Loucy (cell line): Measurements from ENCODE around the gene TPRX1.

ENCODE experiments used
- H2AFZ ChIP-seq: fragments of 200-600 bp; sonication (generic); 2 replicates; pipeline ENCODE4 v1.6.0; 2016; ENCODE audit warnings: antibody characterized with exemption, mild to moderate bottlenecking, low read length, moderate library complexity
- H3F3A ChIP-seq: fragments of 200-600 bp; 2 replicates; pipeline ENCODE4 v1.6.0; 2016; ENCODE audit warnings: antibody characterized with exemption, low read depth, mild to moderate bottlenecking
- H3K27me3 ChIP-seq: fragments of 200-600 bp; sonication (generic); 2 replicates; pipeline ENCODE4 v1.6.1; 2014; ENCODE audit warnings: low read length, mild to moderate bottlenecking; ENCODE audit not compliant: insufficient read depth, poor library complexity, severe bottlenecking
- H3K36me3 ChIP-seq: fragments of 200-600 bp; sonication (generic); 2 replicates; pipeline ENCODE4 v1.6.1; 2016; ENCODE audit warnings: low read length; ENCODE audit not compliant: insufficient read depth
- H3K4me1 ChIP-seq: fragments of 200-600 bp; sonication (generic); 2 replicates; pipeline ENCODE4 v1.5.1; 2014; ENCODE audit warnings: low read length, mild to moderate bottlenecking; ENCODE audit not compliant: insufficient read depth, poor library complexity, severe bottlenecking
- H3K4me2 ChIP-seq: fragments of 200-600 bp; sonication (generic); 2 replicates; pipeline ENCODE4 v1.6.0; 2014; ENCODE audit warnings: antibody characterized with exemption, low read length, low read depth, mild to moderate bottlenecking; ENCODE audit not compliant: poor library complexity, severe bottlenecking
- H3K4me3 ChIP-seq: fragments of 200-600 bp; sonication (generic); 2 replicates; pipeline ENCODE4 v1.5.1; 2014; ENCODE audit warnings: low read length, mild to moderate bottlenecking, mixed read lengths; ENCODE audit not compliant: poor library complexity, severe bottlenecking
- H3K79me2 ChIP-seq: fragments of 200-600 bp; sonication (generic); 2 replicates; pipeline ENCODE4 v1.6.1; 2014; ENCODE audit warnings: low read length; ENCODE audit not compliant: insufficient read depth
- H3K9ac ChIP-seq: fragments of 200-600 bp; sonication (generic); 2 replicates; pipeline ENCODE4 v1.6.0; 2014; ENCODE audit warnings: mild to moderate bottlenecking, low read depth, low read length, moderate library complexity; ENCODE audit not compliant: poor library complexity, severe bottlenecking
- H3K9me2 ChIP-seq: fragments of 200-600 bp; sonication (generic); replicated peaks from 2 replicates; pipeline ENCODE4 v1.6.1; 2016; ENCODE audit warnings: low read depth, low read length, mixed read lengths
- H3K9me3 ChIP-seq: fragments of 200-600 bp; sonication (generic); 2 replicates; pipeline ENCODE4 v1.6.1; 2014; ENCODE audit warnings: mild to moderate bottlenecking, antibody characterized with exemption, low read length, low read depth; ENCODE audit not compliant: insufficient read depth
- H4K20me1 ChIP-seq: fragments of 200-600 bp; sonication (generic); 2 replicates; pipeline ENCODE4 v1.6.0; 2014; ENCODE audit warnings: antibody characterized with exemption, low read length, mild to moderate bottlenecking; ENCODE audit not compliant: insufficient read depth, poor library complexity, severe bottlenecking
- EZH2phosphoT487 ChIP-seq: fragments of 200-600 bp; IDR thresholded peaks from 2 replicates; pipeline ENCODE4 v1.6.1; 2018; ENCODE audit warnings: antibody characterized with exemption, mild to moderate bottlenecking, moderate library complexity, borderline replicate concordance
- TF ChIP-seq, protein P1 (sequence below): fragments of 200-600 bp; sonication (generic); conservative IDR thresholded peaks from 2 replicates; pipeline ENCODE4 v1.5.1; 2014; ENCODE audit warnings: mild to moderate bottlenecking, antibody characterized with exemption, low read length

Gene TPRX1

DNA sequence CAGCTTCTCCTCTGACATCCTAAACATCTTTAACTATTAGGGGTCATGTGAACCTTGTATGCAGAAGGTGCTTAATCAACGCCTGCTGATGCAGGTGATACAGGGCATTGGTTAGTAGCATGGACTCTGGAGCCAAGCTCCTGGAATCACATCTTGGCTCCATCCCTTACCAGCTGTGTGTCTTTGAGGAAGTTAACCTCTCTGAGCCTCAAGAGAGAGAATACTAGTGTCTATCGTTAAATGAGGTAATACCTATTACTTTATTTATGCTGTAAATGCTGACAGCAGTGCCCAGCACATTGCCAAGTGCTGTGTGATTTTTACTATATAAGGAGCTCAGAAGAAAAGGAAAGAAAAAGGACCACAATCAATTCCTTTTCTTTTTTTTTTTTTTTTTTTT, 37.0 kb downstream of the TPRX1 start:
- Histone ChIP-seq H3K9me2 (no peaks in the 10 kb centered on the region), H3K36me3 (no peaks in the 10 kb centered on the region), H3K79me2 (no peaks in the 10 kb centered on the region), H3K4me3 (no peak overlapping the region), H3F3A (no peaks in the 10 kb centered on the region), H3K4me2 (no peak overlapping the region), H3K9ac (no peak overlapping the region), H3K9me3 (no peaks in the 10 kb centered on the region), H4K20me1 (no peaks in the 10 kb centered on the region), H2AFZ (no peak overlapping the region), H3K4me1 (peaks cover 3% of the 10 kb centered on the region), H3K27me3 (no peaks in the 10 kb centered on the region)
- TF ChIP-seq, protein P1, sequence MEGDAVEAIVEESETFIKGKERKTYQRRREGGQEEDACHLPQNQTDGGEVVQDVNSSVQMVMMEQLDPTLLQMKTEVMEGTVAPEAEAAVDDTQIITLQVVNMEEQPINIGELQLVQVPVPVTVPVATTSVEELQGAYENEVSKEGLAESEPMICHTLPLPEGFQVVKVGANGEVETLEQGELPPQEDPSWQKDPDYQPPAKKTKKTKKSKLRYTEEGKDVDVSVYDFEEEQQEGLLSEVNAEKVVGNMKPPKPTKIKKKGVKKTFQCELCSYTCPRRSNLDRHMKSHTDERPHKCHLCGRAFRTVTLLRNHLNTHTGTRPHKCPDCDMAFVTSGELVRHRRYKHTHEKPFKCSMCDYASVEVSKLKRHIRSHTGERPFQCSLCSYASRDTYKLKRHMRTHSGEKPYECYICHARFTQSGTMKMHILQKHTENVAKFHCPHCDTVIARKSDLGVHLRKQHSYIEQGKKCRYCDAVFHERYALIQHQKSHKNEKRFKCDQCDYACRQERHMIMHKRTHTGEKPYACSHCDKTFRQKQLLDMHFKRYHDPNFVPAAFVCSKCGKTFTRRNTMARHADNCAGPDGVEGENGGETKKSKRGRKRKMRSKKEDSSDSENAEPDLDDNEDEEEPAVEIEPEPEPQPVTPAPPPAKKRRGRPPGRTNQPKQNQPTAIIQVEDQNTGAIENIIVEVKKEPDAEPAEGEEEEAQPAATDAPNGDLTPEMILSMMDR: no peak
- TF ChIP-seq EZH2phosphoT487: no peak

DNA sequence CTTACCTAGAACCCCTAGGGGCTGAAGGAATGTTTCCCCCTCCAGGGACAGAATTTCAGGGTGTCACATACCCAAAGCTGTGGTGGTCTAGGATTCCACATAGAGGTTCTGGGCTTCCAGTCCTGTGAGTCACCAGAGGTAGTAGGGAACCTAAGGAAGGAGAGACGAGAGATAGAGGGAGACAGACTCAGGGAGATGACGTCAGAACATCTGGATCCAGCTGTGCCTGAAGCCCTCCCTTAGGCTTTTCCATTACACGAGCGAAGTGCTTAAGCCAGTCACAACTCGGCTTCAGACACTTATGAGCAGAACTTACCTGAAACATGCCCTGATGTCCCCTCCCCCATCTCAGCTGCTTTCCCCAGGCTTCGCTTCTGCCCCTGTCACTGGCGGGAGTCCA, 37.7 kb downstream of the TPRX1 start:
- H3K4me1 ChIP-seq: peaks cover 3% of the 10 kb centered on the region
- no peak overlapping the region for H3K4me3 ChIP-seq
- H3K36me3 ChIP-seq: no peaks in the 10 kb centered on the region
- no peak overlapping the region for H2AFZ ChIP-seq
- H3F3A ChIP-seq: no peaks in the 10 kb centered on the region
- H3K27me3 ChIP-seq: no peaks in the 10 kb centered on the region
- H3K9me2 ChIP-seq: no peaks in the 10 kb centered on the region
- no peaks in the 10 kb centered on the region for H4K20me1 ChIP-seq
- no peaks in the 10 kb centered on the region for H3K9me3 ChIP-seq
- H3K79me2 ChIP-seq: no peaks in the 10 kb centered on the region
- H3K4me2 ChIP-seq: no peak overlapping the region
- no peak for TF ChIP-seq EZH2phosphoT487
- TF ChIP-seq, protein P1: no peak
- H3K9ac ChIP-seq: no peak overlapping the region

DNA sequence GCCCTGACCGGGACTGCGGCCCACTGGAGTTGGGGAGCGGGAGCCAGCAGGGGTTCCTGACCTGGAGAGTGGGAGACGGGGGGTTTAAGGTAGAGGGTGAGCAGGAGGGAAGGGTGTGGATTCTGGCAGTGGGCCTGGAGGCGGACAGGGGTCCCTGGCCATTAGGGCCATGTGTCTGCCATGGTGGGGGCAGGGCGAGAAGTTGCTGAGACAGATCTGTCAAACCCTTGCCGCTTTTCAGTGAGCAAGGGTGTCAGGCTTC, 38.1 kb downstream of the TPRX1 start:
- Histone ChIP-seq H3K4me1 (peaks cover 3% of the 10 kb centered on the region), H3K9ac (no peak overlapping the region), H3K27me3 (no peaks in the 10 kb centered on the region), H2AFZ (no peak overlapping the region), H3F3A (no peaks in the 10 kb centered on the region), H3K9me2 (no peaks in the 10 kb centered on the region), H3K79me2 (no peaks in the 10 kb centered on the region), H3K36me3 (no peaks in the 10 kb centered on the region), H4K20me1 (no peaks in the 10 kb centered on the region), H3K4me3 (no peak overlapping the region), H3K4me2 (no peak overlapping the region), H3K9me3 (no peaks in the 10 kb centered on the region)
- no peak for TF ChIP-seq EZH2phosphoT487
- TF ChIP-seq, protein P1: no peak
